HL-60 (cell line): ENCODE results near the gene PLPP7.

Source experiments
- DNase-seq, 2 experiments: peaks; one replicate each; pipeline ENCODE4 v3.0.0-alpha.2; 2010 to 2020; ENCODE audit warnings: low read depth in 1 of 2, low spot score in 1 of 2
- H3K27ac ChIP-seq: fragments of 250-450 bp; sonication (Bioruptor Pico); replicated peaks from 2 replicates; pipeline ENCODE4 v1.5.1; 2020; ENCODE audit warnings: mild to moderate bottlenecking, moderate library complexity
- H3K27me3 ChIP-seq: fragments of 250-450 bp; sonication (Bioruptor Pico); 2 replicates; pipeline ENCODE4 v1.5.1; 2021; ENCODE audit warnings: mild to moderate bottlenecking, moderate library complexity; ENCODE audit not compliant: insufficient read depth, poor library complexity, severe bottlenecking
- H3K4me3 ChIP-seq: replicated peaks from 2 replicates; pipeline ENCODE4 v1.5.1; 2011; ENCODE audit warnings: mild to moderate bottlenecking, control low read depth, low read length; ENCODE audit not compliant: insufficient read depth
- GABPA ChIP-seq: IDR thresholded peaks from 2 replicates; pipeline ENCODE4 v1.6.1; 2012; ENCODE audit warnings: low read depth
- POLR2AphosphoS5 ChIP-seq: IDR thresholded peaks from 2 replicates; pipeline ENCODE4 v1.6.1; 2012; ENCODE audit warnings: low read depth
- REST ChIP-seq: IDR thresholded peaks from 2 replicates; pipeline ENCODE4 v1.6.1; 2012; ENCODE audit warnings: low read depth; ENCODE audit not compliant: insufficient replicate concordance
- SPI1 ChIP-seq: IDR thresholded peaks from 2 replicates; pipeline ENCODE4 v1.6.1; 2012; ENCODE audit warnings: low read depth, mild to moderate bottlenecking, borderline replicate concordance
- TF ChIP-seq, protein P1 (sequence below): IDR thresholded peaks from one replicate; pipeline ENCODE4 v1.5.1; 2011; ENCODE audit warnings: low read length, control low read depth, inconsistent platforms; ENCODE audit not compliant: insufficient read depth

Gene PLPP7

GRCh38 chr9:131333771-131334628 is 44.5 kb downstream of the PLPP7 start:
- H3K27me3 ChIP-seq: no peaks in the 10 kb centered on the region
- no peak overlapping the region for H3K27ac ChIP-seq
- TF ChIP-seq, protein P1, sequence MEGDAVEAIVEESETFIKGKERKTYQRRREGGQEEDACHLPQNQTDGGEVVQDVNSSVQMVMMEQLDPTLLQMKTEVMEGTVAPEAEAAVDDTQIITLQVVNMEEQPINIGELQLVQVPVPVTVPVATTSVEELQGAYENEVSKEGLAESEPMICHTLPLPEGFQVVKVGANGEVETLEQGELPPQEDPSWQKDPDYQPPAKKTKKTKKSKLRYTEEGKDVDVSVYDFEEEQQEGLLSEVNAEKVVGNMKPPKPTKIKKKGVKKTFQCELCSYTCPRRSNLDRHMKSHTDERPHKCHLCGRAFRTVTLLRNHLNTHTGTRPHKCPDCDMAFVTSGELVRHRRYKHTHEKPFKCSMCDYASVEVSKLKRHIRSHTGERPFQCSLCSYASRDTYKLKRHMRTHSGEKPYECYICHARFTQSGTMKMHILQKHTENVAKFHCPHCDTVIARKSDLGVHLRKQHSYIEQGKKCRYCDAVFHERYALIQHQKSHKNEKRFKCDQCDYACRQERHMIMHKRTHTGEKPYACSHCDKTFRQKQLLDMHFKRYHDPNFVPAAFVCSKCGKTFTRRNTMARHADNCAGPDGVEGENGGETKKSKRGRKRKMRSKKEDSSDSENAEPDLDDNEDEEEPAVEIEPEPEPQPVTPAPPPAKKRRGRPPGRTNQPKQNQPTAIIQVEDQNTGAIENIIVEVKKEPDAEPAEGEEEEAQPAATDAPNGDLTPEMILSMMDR: no peak
- TF ChIP-seq REST: no peak
- no peak for TF ChIP-seq SPI1
- no peak for TF ChIP-seq POLR2AphosphoS5
- TF ChIP-seq GABPA: no peak
- H3K4me3 ChIP-seq: no peak overlapping the region
- DNase-seq: no peak

GRCh38 chr9:131334629-131335367 is 45.3 kb downstream of the PLPP7 start:
- Histone ChIP-seq H3K4me3 (no peak overlapping the region), H3K27me3 (no peaks in the 10 kb centered on the region), H3K27ac (no peak overlapping the region)
- no peak for DNase-seq
- TF ChIP-seq, protein P1: no peak
- TF ChIP-seq POLR2AphosphoS5 (no peak), REST (no peak), SPI1 (no peak), GABPA (no peak)

DNA sequence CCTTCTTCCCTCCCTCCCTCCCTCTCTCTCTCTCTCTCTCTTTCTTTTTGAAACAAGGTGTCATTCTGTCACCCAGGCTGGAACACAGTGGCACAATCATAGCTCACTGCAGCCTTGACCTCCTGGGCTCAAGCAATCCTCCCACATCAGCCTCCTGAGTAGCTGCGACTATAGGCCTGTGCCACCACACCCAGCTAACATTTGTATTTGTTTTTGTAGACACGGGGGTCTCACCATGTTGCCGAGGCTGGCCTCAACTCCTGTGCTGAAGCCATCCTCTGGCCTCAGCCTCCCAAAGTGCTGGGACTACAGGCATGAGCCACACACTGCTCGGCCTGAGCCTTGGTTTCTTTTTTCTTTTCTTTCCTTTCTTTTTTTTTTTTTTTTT is 45.8 kb downstream of the PLPP7 start:
- no peak for DNase-seq
- Histone ChIP-seq H3K27ac (no peak overlapping the region), H3K27me3 (no peaks in the 10 kb centered on the region), H3K4me3 (no peak overlapping the region)
- TF ChIP-seq POLR2AphosphoS5 (no peak), REST (no peak), GABPA (no peak), SPI1 (no peak)
- TF ChIP-seq, protein P1: no peak
